Tibial nerve (tissue), 4 donors: ENCODE results near the gene DMBX1.

ENCODE experiments used
- CTCF ChIP-seq, 5 experiments: fragments of 200-600 bp in 3 of 5; fragments of 450-650 bp in 2 of 5; sonication (generic) in 3 of 5; IDR thresholded peaks; one replicate each; pipeline ENCODE4 v1.5.1; 2016 to 2019; ENCODE audit warnings: antibody characterized with exemption in 5 of 5, mild to moderate bottlenecking in 3 of 5, moderate library complexity in 2 of 5
- EP300 ChIP-seq, 2 donors: sonication (generic); formaldehyde crosslinking; IDR thresholded peaks; one replicate each; pipeline ENCODE4 v1.6.1; 2017; ENCODE audit warnings: antibody characterized with exemption in 2 of 2, mild to moderate bottlenecking in 1 of 2
- POLR2A ChIP-seq, 2 donors: fragments of 450-650 bp; IDR thresholded peaks; one replicate each; pipeline ENCODE4 v1.6.1; 2017; ENCODE audit warnings: antibody characterized with exemption in 2 of 2, mild to moderate bottlenecking in 2 of 2, moderate library complexity in 2 of 2

- TF ChIP-seq CTCF (IDR thresholded peaks at IDR 0.05) (no peak), EP300 (IDR thresholded peaks at IDR 0.05) (no peak), POLR2A (IDR thresholded peaks at IDR 0.05) (no peak)
Measured at GRCh38 chr1:46501528-46501927, 11.9 kb downstream of the DMBX1 start.
